Loucy (cell line): ENCODE results near the gene DOCK3.

ENCODE experiments used
- H2AFZ ChIP-seq: fragments of 200-600 bp; sonication (generic); 2 replicates; pipeline ENCODE4 v1.6.0; 2016; ENCODE audit warnings: antibody characterized with exemption, mild to moderate bottlenecking, low read length, moderate library complexity
- H3F3A ChIP-seq: fragments of 200-600 bp; 2 replicates; pipeline ENCODE4 v1.6.0; 2016; ENCODE audit warnings: antibody characterized with exemption, low read depth, mild to moderate bottlenecking
- H3K27me3 ChIP-seq: fragments of 200-600 bp; sonication (generic); 2 replicates; pipeline ENCODE4 v1.6.1; 2014; ENCODE audit warnings: low read length, mild to moderate bottlenecking; ENCODE audit not compliant: insufficient read depth, poor library complexity, severe bottlenecking
- H3K36me3 ChIP-seq: fragments of 200-600 bp; sonication (generic); 2 replicates; pipeline ENCODE4 v1.6.1; 2016; ENCODE audit warnings: low read length; ENCODE audit not compliant: insufficient read depth
- H3K4me1 ChIP-seq: fragments of 200-600 bp; sonication (generic); 2 replicates; pipeline ENCODE4 v1.5.1; 2014; ENCODE audit warnings: low read length, mild to moderate bottlenecking; ENCODE audit not compliant: insufficient read depth, poor library complexity, severe bottlenecking
- H3K4me2 ChIP-seq: fragments of 200-600 bp; sonication (generic); 2 replicates; pipeline ENCODE4 v1.6.0; 2014; ENCODE audit warnings: antibody characterized with exemption, low read length, low read depth, mild to moderate bottlenecking; ENCODE audit not compliant: poor library complexity, severe bottlenecking
- H3K4me3 ChIP-seq: fragments of 200-600 bp; sonication (generic); 2 replicates; pipeline ENCODE4 v1.5.1; 2014; ENCODE audit warnings: low read length, mild to moderate bottlenecking, mixed read lengths; ENCODE audit not compliant: poor library complexity, severe bottlenecking
- H3K79me2 ChIP-seq: fragments of 200-600 bp; sonication (generic); 2 replicates; pipeline ENCODE4 v1.6.1; 2014; ENCODE audit warnings: low read length; ENCODE audit not compliant: insufficient read depth
- H3K9ac ChIP-seq: fragments of 200-600 bp; sonication (generic); 2 replicates; pipeline ENCODE4 v1.6.0; 2014; ENCODE audit warnings: mild to moderate bottlenecking, low read depth, low read length, moderate library complexity; ENCODE audit not compliant: poor library complexity, severe bottlenecking
- H3K9me2 ChIP-seq: fragments of 200-600 bp; sonication (generic); replicated peaks from 2 replicates; pipeline ENCODE4 v1.6.1; 2016; ENCODE audit warnings: low read depth, low read length, mixed read lengths
- H3K9me3 ChIP-seq: fragments of 200-600 bp; sonication (generic); 2 replicates; pipeline ENCODE4 v1.6.1; 2014; ENCODE audit warnings: mild to moderate bottlenecking, antibody characterized with exemption, low read length, low read depth; ENCODE audit not compliant: insufficient read depth
- H4K20me1 ChIP-seq: fragments of 200-600 bp; sonication (generic); 2 replicates; pipeline ENCODE4 v1.6.0; 2014; ENCODE audit warnings: antibody characterized with exemption, low read length, mild to moderate bottlenecking; ENCODE audit not compliant: insufficient read depth, poor library complexity, severe bottlenecking
- CTCF ChIP-seq: fragments of 200-600 bp; sonication (generic); conservative IDR thresholded peaks from 2 replicates; pipeline ENCODE4 v1.5.1; 2014; ENCODE audit warnings: mild to moderate bottlenecking, antibody characterized with exemption, low read length
- EZH2phosphoT487 ChIP-seq: fragments of 200-600 bp; IDR thresholded peaks from 2 replicates; pipeline ENCODE4 v1.6.1; 2018; ENCODE audit warnings: antibody characterized with exemption, mild to moderate bottlenecking, moderate library complexity, borderline replicate concordance

The DOCK3 gene

GRCh38 chr3:50806031-50806430 lies 131.3 kb downstream of the DOCK3 start:
- Histone ChIP-seq H3K4me2 (no peak overlapping the region), H3K36me3 (no peaks in the 10 kb centered on the region), H3K9me3 (peaks cover 10% of the 10 kb centered on the region; the same call in 1 of the 2 replicates), H3K27me3 (no peaks in the 10 kb centered on the region), H3K79me2 (no peaks in the 10 kb centered on the region), H3K4me3 (no peak overlapping the region), H4K20me1 (no peaks in the 10 kb centered on the region), H2AFZ (no peak overlapping the region), H3K9ac (no peak overlapping the region), H3K4me1 (no peaks in the 10 kb centered on the region), H3F3A (no peaks in the 10 kb centered on the region), H3K9me2 (no peaks in the 10 kb centered on the region)
- TF ChIP-seq CTCF: no peak
- TF ChIP-seq EZH2phosphoT487: no peak

- Histone ChIP-seq H3K4me3 (no peak overlapping the region), H3F3A (no peaks in the 10 kb centered on the region), H3K4me1 (no peaks in the 10 kb centered on the region), H3K9me3 (peaks cover 10% of the 10 kb centered on the region; the same call in 1 of the 2 replicates), H3K9ac (no peak overlapping the region), H3K27me3 (no peaks in the 10 kb centered on the region), H3K4me2 (no peak overlapping the region), H3K36me3 (no peaks in the 10 kb centered on the region), H3K79me2 (no peaks in the 10 kb centered on the region), H4K20me1 (no peaks in the 10 kb centered on the region), H2AFZ (no peak overlapping the region), H3K9me2 (no peaks in the 10 kb centered on the region)
- no peak for TF ChIP-seq CTCF
- no peak for TF ChIP-seq EZH2phosphoT487
These were observed 132.1 kb downstream of the DOCK3 start for GRCh38 chr3:50806806-50807205.

- TF ChIP-seq CTCF: no peak
- TF ChIP-seq EZH2phosphoT487: no peak
- H3K27me3 ChIP-seq: no peaks in the 10 kb centered on the region
- no peak overlapping the region for H3K4me3 ChIP-seq
- no peak overlapping the region for H3K4me2 ChIP-seq
- H3K36me3 ChIP-seq: no peaks in the 10 kb centered on the region
- no peaks in the 10 kb centered on the region for H3K79me2 ChIP-seq
- no peak overlapping the region for H3K9ac ChIP-seq
- H3K9me2 ChIP-seq: no peaks in the 10 kb centered on the region
- no peak overlapping the region for H2AFZ ChIP-seq
- peaks cover 10% of the 10 kb centered on the region; the same call in 1 of the 2 replicates for H3K9me3 ChIP-seq
- no peaks in the 10 kb centered on the region for H4K20me1 ChIP-seq
- H3F3A ChIP-seq: no peaks in the 10 kb centered on the region
- no peaks in the 10 kb centered on the region for H3K4me1 ChIP-seq
These were observed 132.5 kb downstream of the DOCK3 start for GRCh38 chr3:50807266-50807665.
